HG03025 (cell line): ENCODE data around the gene SCGB1C1.
"Not testable (repeated sequence)": the region's sequence is repeated elsewhere in the genome, so short reads cannot be mapped to it uniquely, and the experiment has no call there.

Experiments used
- ATAC-seq: cut with Tn5 transposase; IDR thresholded peaks from one replicate; pipeline ENCODE4 v1.9.1; 2021; ENCODE audit warnings: mild to moderate bottlenecking, moderate library complexity; ENCODE audit not compliant: unreplicated experiment, low FRiP score

The SCGB1C1 gene

DNA sequence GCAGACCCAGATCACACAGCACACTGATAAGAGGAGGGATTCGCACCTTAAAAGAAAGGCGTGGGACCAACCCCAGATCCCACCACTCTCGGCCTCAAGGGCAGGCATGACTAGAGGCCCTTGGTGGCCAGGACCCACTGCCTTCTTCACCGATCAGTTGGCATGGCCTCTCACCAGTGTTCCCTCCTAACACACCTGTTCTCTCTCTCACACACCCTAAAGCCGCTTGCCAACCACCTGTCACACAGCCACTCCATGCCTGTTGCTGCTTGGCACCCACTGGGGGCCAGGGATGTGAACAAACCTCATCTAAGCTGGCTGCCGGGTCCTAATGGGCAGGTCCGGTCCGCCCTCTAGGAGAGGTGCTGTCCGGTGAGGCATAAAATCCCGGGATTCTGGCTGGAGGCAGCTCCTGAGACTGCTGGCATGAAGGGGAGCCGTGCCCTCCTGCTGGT, at the start of gene SCGB1C1:
Gene SCGB1C1, plus strand, starts transcription at position 405 of the 455 bp plus-strand sequence. Its CDS starts 22 bp downstream, at position 427.
- ATAC-seq = not testable (repeated sequence)

DNA sequence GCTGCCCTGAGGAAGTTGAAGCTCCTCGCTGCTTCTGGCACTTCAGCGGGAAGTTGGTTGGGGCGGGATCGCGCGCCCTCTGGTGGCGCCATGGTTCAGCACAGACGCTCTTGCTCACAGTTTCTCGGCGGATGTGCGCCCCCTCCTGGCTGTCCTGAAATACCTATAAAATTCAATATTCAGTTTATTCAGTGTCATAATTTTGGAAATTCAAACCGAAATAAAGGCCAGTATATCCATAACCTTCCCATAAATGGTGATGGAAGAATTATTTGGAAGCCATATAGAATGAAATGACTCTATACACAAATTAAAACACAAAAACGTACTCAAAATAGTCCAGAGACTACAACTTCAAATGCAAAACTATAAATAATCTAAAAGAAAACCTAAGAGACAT, 12.6 kb upstream of the SCGB1C1 start:
- not testable (repeated sequence) for ATAC-seq

DNA sequence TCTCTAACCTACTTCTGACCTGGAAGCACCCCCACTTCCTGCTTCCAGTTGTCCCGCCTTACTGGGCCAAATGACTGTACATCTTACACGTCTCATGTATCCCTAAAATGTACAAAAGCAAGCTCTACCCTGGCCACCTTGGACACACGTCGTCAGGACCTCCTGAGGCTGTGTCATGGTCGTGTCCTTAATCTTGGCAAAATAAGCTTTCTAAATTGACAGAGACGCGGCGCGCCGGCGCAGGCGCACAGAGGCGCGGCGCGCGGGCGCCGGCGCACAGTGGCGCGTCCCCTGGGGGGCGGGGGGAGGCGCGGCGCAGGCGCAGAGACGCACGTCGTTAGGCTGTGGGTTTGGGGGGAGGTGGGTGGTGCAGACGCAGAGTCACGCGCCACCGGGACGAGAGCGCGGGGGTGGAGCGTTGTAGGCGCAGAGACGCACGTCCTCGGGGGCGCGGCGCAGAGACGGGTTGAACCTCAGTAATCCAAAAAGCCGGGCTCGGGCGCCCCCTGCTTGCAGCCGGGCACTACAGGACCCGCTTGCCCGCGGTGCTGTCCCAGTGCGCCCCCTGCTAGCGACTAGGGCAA, 3.6 kb upstream of the SCGB1C1 start:
- ATAC-seq = peak; percentile 25

DNA sequence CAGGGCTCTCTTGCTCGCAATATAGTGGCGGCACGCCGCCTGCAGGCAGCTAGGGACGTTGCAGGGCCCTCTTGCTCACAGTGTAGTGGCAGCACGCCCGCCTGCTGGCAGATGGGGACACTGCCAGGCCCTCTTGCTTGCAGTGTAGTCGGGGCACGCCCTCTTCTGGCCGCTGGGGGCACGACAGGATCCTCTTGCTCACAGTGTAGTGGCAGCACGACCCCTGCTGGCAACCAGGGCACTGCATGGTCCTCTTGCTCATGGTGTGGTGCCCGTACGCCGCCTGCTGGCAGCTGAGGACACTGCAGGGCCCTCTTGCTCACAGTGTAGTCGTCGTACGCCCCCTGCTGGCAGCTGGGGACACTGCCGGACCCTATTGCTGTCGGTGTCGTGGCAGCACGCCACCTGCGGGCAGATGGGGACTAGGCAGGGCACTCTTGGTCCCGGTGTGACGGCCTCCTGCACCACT, 3.0 kb upstream of the SCGB1C1 start:
- ATAC-seq = peak; percentile 54

DNA sequence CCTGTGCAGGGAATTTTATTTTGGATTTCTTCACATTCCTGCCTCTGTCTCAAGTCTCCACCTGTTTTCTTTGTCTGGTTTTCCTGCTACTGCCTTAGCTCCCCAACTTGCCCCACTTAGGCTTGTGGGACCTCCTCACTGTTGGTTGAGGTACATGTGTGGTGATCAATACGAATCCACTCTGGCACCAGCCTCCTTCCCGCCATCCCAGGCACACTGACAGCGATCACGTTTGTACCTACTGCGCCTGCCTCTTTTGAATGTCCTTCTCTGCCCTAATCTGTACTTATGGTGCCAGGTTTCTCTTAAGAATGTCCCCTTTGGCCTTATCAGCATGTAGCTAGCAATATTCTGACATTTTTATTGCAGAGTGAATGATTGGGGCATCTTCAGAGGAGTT, 2.3 kb upstream of the SCGB1C1 start:
- not testable (repeated sequence) for ATAC-seq

DNA sequence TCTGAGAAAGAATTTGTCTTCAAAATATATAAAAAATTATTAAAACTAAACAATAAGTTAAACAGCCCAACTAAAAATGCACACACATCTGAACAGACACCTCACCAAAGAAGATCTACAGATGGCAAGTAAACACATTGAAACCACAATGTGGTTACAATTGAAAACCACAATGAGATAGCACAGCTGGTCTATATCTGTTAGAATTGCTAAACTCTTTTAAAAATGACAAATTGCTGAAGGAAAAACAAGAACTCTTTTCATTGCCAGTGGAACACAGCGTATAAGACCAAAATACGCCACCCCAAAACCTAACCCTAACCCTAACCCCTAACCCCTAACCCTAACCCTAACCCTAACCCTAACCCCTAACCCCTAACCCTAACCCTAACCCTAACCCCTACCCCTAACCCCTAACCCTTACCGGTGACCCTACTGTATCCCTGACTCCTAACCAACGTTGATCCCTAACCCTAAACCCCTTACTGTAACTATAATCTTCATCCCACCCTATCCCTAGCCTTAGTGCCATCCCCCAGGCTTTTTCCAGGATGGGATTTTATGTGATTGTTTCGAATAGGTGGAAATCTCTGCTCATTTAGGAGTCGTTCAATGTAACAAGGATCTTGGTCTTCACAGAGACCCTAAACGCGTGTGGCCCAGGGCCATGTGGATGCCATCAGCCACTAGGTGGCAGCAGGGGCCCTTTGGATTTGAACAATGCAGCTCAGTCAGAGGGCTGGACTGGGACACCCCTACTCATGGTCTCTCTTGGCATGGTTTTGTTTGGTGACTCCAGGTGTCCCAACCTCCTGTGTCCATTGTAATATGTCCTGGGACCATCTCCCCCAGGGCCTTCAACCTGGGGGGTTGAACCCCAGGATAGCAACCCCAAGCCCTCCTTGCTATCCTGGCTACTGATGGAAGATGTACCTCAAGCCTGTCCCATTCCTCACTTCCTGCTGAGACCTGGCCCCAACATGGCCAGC, 1.1 kb upstream of the SCGB1C1 start:
- ATAC-seq = not testable (repeated sequence)

DNA sequence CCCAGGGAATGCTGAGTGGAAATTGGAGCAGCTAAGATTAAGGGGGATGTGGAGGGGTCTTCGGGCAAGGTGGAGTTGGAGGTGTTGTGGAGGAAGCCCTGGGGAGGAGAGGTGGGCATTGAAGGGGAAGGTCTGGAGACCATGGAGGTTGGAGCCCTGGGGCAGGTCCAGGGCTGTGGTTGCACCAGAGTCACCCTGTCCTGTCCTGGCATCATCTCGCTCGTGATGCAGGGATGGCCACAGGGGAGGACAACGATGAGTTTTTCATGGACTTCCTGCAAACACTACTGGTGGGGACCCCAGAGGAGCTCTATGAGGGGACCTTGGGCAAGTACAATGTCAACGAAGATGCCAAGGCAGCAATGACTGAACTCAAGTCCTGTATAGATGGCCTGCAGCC, 603 bp downstream of the SCGB1C1 start:
- not testable (repeated sequence) for ATAC-seq

DNA sequence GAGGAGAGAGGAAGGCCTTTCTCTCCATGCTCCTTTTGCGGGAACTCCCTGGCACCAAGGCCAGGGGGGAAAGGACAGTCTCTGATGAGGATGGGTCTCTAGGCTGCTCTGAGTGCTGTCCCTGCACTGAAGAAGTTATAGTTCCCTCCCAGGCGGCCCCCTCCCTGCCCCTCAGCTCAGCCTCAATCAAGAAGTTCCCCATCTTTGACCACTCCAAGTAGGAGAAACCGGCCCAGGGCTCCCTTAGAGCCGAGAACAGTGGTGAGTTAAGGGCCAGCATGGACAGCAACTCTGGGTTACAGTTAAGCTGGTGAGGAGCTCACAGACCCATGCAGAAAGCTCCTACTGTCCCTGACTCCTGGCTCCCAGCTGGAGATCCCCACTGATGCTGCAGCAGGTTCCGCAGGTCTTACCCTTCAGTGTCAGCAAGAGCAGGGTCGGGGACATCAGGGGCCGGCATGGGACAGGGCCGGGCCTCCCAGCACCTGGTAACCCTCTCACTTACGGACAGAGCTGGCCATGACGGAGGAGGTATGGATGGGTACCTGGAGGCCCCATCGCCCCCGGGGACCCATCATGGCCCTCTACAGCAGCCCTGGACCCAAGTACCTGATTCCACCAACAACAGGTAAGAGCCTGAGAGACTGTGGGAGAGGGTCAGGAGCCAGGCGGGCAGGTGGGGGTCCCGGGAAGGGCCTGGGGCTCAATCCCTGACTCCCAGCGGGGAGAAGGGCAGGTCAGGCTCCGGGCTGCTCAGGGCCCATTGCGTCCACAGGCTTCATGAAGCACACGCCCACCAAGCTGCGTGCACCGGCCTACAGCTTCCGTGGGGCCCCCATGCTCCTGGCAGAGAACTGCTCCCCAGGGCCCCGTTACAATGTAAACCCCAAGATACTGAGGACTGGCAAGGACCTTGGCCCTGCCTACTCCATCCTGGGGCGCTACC, 4.2 kb downstream of the SCGB1C1 start:
- no peak for ATAC-seq

DNA sequence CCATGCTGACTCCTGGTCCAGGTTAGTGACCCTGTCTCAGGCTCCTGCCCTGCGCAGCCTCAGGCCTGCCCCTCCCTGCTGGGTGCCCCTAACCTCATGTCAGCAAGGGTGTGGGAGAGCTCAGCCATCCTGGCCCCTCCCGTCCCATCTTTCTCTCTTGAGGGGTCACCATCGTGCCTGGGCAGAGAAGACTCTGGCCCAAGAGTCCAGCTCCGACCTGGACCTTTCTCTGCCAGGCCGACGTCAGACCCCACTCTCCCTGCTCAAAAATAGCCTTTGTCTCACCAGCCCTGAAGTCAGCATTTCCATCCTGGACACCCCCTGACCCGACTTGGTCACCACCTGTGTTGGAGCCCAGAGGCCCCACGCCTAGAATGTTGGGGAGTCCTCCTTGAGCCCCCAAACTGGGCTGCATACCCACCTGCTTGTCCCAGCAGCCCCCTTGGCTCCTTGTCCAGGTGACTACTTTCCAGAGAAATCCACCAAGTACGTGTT, 4.9 kb downstream of the SCGB1C1 start:
- no peak for ATAC-seq

DNA sequence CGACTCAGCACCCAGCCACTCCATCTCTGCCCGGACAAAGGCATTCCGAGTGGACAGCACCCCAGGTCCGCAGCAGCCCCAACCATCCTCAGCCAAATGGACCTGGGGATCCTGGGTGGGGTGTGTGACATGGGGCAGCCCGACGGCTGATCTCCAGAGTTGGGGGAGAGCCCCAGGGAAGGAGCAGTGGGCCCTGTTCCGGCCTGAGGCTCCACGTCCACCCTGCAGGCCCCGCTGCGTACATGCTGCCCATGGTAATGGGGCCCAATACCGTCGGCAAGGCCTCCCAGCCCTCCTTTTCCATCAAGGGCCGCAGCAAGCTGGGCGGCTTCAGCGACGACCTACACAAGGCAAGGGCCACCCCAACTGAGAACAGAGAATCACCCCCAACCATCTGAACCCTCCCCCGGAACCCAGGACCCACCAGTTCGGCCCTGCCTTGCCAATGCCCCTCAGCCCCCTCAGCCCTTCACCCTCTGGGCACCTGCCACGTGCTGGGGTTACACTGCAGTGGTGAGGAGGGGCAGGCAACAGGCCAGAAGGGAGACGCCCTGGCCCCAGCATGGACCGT, 5.4 kb downstream of the SCGB1C1 start:
- ATAC-seq = no peak

DNA sequence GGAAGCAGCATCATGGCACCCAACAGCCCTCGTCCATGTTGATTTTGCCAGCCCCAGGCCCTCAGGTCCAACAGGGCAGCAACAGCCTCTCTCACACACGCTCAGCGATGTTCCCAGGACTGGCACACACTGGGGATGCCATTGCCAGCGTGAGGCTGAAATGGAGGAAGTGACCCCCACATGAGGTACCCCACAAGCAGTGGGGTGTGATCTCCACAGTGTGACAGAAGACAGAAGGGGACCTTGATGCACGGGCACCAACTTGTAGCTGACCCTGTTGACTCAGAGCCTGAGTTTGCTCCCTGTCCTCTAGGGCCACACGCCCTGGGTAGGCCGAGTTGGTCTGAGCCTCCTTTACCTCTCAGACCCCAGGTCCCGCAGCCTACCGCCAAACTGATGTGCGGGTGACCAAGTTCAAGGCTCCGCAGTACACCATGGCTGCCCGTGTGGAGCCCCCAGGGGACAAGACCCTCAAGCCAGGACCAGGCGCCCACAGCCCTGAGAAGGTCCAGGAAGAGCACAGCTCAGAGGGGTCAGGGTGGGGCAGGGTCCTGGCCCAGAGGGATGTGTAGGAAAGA, 6.2 kb downstream of the SCGB1C1 start:
- no peak for ATAC-seq

DNA sequence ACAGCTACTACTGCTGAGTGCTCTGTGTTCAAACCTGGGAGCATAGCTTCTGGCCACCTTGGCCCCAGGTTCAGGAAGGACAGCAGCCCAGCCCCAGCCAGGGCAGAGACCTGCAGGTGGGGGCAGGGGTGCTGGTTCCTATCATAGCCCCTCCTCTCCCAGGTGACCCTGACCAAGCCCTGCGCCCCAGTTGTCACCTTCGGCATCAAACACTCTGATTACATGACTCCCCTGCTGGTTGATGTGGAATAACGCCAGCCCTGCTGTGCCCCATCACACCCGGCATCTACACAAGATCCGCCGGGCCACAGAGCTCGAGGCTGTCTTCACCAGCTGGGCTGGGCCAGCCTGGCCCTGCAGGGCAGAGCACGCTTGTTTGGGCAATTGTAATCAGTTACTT, 6.9 kb downstream of the SCGB1C1 start:
- ATAC-seq = no peak

DNA sequence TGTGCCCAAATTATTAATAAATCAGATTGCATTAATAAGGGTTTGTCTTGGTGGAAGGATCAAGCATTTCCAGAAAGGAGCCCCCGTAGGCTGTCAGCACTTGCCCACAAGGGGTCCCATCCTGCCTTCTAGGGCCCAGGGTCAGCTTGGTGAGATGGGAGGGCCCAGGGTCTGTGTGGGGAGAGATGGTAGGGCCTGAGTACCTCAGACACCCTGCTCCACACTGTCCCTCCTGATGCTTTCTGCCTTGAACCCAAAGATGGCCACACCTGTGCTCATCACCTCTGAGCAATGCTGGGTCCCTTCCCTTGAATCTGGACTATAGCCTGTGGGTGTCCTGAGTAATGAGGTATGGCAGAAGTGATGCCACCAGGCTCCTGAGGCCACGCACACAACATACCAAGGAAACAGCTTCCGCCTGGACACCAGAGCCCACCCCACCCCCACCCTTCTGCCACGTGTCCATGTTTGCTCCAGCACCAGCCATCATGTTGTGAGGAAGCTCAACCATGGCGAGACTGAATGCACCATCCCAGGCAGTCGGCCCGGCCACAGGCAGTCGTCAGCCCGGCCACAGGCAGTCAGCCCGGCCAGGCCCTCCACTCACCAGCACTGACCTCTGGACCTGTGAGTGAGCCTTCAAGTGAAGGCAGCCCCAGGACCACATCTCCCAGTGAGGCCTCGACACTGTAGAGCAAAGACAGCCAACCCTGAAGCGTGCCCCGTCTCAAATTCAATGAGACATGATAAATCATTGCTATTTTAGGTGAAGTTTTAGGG, 7.5 kb downstream of the SCGB1C1 start:
- ATAC-seq = no peak

DNA sequence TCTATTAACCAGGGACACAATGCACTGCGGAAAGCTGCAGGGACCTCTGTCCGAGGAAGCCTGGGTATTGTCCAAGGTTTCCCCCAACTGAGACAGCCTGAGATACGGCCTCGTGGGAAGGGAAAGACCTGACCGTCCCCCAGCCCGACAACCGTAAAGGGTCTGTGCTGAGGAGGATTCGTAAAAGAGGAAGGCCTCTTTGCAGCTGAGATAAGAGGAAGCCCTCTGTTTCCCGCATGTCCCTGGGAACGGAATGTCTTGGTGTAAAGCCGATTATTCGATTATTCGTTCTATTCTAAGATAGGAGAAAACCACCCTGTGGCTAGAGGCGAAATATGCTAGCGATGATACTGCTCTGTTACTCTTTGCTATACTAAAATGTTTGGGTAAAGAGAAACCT, 9.1 kb downstream of the SCGB1C1 start:
- ATAC-seq = no peak

DNA sequence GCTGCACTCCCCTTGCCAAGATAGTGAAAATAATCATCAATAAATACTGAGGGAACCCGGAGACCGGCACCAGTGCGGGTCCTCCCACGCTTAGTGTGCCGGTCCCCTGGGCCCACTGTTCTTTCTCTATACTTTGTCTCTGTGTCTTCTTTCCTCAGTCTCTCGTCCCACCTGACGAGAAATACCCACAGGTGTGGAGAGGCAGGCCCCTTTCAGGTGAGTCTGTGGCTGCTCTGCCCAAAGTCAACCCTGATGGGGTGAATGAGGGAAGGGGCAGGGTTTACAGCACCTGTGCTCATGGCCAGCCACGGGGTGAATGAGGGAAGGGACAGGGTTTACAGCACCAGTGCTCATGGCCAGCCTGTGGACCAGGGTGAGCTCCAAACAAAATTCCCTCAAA, 9.6 kb downstream of the SCGB1C1 start:
- no peak for ATAC-seq

DNA sequence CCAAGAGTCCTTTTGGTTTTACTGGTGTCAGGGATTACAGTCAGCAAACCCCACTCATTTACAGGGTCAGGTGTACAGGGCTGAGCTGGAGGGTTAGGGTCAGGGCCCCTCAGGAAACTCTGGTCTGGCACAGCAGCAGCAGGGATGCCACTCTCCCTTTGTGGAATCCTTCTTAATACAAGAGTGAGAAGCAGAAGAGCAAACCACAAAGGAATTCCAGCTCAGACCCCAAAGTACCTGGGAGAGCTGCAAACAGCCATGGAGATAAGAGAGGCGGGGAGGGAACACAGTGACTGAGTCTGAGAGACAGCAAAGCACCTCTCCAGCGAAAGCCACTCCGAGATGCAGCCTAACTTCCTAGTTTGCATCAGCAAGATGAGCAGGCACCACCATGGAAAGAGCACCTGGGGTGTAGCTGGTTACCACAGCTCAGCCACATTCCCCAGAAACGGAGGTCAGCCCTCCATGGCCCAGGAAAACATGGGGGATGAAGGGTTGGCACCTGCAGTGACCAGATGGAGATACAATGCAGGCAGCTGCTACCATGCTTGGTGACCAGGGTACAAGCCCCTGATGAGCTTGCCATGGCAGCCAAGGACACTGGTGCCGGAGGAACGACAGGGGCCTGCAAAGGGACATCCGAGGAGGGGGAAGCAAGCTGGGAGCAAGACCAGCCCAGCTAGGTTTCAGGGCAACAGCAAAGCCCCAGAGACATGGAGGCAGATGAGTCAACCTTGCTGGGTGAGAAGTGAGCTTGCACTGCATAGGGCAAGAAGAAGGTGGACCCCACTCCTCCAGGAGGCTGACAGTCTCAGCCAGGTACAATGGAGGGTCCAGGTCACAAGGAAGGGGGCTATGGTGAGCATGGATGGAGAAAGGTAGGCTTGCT, 10.4 kb downstream of the SCGB1C1 start:
- ATAC-seq = no peak

DNA sequence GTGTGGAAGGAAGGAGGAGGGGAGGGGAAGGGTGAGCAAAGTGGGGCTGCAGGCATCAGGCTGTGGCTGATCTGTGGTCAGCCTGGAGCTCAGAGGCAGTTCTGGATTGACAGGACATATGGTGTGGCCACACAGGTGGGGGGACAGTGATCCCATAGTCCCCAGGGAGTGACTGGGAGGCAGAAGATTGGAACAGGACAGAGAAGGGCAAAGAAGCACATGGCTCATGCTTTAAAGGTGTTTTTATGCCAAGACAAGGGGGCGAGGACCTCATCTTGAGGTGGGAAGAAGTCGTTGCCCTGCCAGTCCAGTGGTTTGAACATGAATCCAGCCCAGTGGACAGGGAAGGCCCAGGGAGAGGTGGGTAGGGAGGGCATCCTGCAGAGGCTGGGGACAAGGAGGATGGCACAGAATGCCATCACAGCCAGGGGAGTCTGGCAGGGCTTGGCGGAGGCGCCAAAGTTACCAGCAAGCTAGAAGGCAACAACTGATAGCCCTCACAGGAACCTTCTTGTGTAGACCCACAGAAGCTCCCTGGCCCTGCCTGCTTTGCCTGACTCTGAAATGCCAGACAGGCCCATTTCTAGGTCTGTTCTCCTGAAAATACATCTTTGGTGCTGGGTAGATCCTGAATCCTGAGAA, 11.2 kb downstream of the SCGB1C1 start:
- no peak for ATAC-seq
